HG03196 (cell line): Measurements from ENCODE around the gene HMCN2.
"Not testable (repeated sequence)": the region's sequence is repeated elsewhere in the genome, so short reads cannot be mapped to it uniquely, and the experiment has no call there.

Experiments
- ATAC-seq: cut with Tn5 transposase; IDR thresholded peaks from one replicate; pipeline ENCODE4 v1.9.1; 2021; ENCODE audit not compliant: unreplicated experiment

Gene HMCN2

GRCh38 chr9:130382636-130383349, 117.2 kb downstream of the HMCN2 start:
- no peak for ATAC-seq

- ATAC-seq: no peak
Observed at GRCh38 chr9:130383350-130383715, 117.8 kb downstream of the HMCN2 start.

GRCh38 chr9:130383979-130384676, 118.6 kb downstream of the HMCN2 start:
- ATAC-seq: no peak

DNA sequence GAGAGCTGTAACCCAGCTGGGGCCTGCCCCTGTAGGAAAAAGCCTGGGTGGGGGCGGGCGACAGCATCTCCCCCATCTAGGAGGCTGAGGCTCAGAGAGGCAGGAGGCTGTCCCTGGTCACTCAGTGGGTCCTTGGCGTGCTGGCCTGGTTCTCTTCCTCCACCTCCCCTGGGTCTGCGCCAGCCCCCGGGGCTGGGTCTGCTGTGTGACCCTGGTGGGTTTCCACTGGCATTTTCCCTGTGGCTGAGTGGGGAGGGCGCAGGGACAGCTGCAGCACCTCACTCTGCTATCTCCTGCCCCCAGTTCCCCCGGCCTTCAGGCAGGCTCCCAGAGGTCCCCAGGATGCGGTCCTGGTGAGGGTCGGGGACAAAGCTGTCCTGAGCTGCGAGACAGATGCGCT, 119.7 kb downstream of the HMCN2 start:
- ATAC-seq: no peak

- ATAC-seq: no peak
Observed at GRCh38 chr9:130387398-130387797, 121.8 kb downstream of the HMCN2 start.

DNA sequence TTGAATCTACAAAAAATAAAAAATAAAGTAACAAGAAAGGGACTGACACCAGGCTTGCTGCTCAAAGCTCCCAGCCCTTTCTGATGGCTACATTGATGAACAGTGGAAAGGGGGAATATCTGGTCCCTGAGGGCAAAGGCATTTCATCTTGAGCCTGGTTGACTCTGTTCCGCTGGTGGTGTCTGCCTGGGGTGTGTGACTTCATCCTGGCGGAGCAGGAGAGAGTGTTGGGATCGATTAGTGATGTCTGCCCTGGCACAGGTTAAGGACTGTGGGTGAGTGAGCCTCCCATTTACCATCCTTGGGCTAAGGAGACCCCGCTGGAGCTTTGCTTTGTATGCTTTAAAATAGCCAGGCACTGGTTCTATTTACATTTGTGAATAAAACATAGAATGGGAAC, 122.3 kb downstream of the HMCN2 start:
- no peak for ATAC-seq

DNA sequence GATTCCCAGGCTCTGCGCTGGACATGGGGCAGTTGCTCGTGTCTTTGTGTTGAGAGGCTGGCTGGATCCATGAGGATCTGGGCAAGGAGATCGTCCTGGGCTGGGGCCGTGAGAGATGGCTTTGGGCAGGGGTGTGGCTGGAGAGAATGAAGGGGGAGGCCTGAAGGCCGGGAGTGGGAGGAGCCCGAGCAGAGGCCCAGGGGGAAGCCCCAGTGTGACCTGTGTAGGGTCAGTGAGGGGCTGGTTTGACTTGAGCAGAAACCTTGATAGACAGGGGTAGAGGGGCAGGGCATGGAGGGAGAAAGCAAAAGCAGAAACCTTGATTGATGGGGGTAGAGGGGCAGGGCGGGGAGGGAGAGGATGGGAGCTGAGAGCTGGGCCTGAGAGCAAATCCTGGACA, 124.8 kb downstream of the HMCN2 start:
- ATAC-seq: no peak

DNA sequence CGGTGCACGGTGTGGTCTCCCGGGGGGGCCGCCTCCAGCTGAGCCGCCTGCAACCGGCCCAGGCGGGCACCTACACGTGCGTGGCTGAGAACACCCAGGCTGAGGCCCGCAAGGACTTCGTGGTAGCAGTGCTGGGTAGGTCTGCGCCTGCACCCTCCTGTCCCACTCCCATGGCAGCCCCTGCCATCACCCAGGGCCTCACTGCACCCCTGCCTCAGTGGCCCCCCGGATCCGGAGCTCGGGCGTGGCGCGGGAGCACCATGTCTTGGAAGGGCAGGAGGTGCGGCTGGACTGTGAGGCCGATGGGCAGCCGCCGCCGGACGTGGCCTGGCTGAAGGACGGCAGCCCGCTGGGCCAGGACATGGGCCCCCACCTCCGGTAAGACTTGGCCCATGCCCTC, 125.4 kb downstream of the HMCN2 start:
- ATAC-seq: no peak

DNA sequence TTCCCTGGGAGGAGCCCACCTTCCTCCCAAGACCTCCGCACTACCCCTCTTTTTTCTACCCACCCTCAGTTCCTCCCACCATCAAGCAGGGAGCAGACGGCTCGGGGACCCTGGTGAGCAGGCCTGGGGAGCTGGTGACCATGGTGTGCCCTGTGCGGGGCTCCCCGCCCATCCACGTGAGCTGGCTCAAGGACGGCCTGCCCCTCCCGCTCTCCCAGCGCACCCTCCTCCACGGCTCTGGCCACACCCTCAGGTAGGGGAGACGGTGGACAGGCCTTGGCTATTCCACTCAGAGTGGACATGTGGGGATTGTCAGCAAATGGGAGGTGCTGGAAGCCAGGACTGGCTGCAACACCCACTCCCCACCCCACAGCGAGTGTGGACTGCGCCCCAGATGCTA, 126.3 kb downstream of the HMCN2 start:
- ATAC-seq: no peak

GRCh38 chr9:130393681-130394071, 128.1 kb downstream of the HMCN2 start:
- ATAC-seq: no peak

- ATAC-seq: no peak
Observed at GRCh38 chr9:130394320-130394719, 128.8 kb downstream of the HMCN2 start.

DNA sequence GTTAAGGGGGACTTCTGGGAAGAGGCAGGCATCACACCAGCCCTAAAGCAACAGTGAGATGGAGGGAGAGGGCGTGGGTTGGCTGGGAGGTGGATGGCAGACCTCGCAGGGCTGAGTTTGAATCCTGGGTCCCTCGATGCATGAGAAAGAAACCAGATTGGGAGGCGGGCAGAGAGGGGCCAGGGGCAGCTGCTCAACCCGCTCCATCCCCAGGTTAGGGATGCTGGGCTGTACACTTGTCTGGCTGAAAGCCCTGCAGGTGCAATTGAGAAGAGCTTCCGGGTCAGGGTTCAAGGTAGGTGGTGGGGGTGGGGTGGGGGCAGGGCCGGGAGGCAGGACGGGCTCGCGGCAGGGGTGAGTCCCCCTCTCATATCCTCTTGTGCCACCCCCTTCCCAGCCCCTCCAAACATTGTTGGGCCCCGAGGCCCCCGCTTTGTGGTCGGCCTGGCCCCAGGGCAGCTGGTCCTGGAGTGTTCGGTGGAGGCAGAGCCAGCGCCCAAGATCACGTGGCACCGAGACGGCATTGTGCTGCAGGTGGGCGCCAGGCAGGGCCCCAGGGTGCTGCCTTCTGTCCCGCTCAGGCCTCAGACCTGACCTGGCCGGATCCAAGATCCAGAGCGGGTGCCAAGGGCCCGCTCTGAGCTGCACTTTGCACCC, 129.4 kb downstream of the HMCN2 start:
- ATAC-seq: no peak

GRCh38 chr9:130395810-130396435, 130.4 kb downstream of the HMCN2 start:
- ATAC-seq: no peak

DNA sequence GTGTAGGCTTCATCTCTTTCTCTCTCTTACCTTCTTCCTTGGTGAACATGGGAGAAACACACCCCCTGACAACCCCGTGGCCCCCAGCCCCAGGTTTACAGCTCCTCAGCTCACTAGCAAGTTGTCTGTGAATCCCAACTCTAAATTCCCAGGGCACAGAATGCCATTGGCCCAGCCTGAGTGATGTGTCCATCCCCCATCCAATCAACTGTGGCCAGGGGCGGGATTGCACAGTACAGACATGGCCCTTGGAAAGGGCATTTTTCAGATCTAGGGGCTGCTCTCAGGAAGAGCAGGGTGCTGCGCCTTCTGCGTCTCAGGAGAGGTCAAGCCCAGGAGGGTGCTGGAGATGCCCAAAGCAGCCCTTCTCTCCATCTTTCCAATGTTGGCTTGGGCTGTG, 131.0 kb downstream of the HMCN2 start:
- no peak for ATAC-seq

DNA sequence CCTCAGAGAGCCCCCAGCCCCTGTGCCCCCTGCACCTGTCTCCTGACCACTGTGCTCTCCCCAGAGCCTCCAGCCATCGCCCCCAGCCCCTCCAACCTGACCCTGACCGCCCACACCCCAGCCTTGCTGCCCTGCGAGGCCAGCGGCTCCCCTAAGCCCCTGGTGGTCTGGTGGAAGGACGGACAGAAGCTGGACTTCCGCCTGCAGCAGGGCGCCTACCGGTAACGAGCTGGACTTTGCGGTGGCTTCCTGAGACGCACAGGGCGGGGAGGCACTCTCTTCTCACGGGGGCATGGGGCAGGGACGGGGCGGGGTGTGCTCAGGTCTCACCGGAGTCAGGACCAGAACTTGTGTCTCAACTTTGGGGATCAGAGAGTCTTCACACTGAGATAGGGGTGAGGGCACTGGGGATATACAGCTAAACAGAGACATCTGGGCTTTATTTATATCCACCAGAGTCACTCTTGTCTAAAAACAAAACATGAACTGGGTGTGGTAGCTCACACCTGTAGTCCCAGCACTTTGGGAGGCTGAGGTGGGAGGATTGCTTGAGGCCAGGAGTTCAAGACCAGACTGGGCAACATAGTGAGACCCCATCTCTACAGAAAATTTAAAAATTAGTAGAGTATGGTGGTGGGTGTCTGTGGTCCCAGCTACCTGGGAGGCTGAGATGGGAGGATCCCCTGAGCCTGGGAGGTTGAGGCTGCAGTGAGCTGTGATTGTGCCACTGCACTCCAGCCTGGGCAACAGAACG, 133.1 kb downstream of the HMCN2 start:
- no peak for ATAC-seq

DNA sequence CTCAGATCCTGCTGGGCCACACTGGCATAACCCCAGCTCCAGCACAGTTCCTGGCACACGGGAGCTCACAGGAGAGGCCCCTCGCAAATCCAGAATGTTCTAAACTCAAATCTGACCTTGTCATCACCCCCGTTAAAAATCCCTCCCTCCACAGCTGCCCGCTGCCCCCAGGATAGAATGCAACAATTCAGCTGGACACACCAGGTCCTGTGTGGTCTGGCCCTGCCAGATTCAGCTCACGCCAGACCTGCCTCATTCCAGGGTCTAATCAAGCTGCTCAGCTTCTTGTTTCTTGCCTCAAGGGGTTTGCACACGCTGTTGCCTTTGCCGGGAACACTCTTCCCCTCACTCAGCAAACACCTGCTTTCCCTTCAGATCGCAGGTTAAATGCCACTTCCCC, 134.2 kb downstream of the HMCN2 start:
- ATAC-seq: no peak

GRCh38 chr9:130400870-130401269, 135.3 kb downstream of the HMCN2 start:
- no peak for ATAC-seq

DNA sequence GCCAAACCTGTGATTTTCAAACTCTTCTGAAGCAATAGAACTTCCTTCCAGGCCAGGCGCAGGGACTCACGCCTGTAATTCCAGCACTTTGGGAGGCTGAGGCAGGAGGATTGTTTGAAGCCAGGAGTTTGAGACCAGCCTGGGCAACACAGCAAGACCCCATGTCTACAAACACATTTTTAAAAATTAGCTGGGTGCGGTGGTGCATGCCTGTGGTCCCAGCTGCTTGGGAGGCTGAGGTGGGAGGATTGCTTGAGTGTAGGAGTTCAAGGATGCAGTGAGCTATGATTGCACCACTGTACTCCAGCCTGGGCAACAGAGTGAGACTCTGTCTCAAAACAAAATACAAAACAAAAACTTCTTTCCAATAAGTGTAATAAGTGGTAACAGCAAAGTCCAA, 136.2 kb downstream of the HMCN2 start:
- ATAC-seq: not testable (repeated sequence)

- no peak for ATAC-seq
Observed at GRCh38 chr9:130402243-130402642, 136.7 kb downstream of the HMCN2 start.

GRCh38 chr9:130402645-130403440, 137.3 kb downstream of the HMCN2 start:
- no peak for ATAC-seq
